Bone marrow (tissue), 2 donors: ENCODE results near the gene SPINK1.
"Not testable (repeated sequence)": the region's sequence is repeated elsewhere in the genome, so short reads cannot be mapped to it uniquely, and the experiment has no call there.

Experiments
- DNase-seq, 2 donors: peaks; one replicate each; lab custom pipeline; 2025; lab: John Stamatoyannopoulos, UW

SPINK1 gene

GRCh38 chr5:147854894-147855773, 23.7 kb upstream of the SPINK1 start:
- no peak for DNase-seq

DNA sequence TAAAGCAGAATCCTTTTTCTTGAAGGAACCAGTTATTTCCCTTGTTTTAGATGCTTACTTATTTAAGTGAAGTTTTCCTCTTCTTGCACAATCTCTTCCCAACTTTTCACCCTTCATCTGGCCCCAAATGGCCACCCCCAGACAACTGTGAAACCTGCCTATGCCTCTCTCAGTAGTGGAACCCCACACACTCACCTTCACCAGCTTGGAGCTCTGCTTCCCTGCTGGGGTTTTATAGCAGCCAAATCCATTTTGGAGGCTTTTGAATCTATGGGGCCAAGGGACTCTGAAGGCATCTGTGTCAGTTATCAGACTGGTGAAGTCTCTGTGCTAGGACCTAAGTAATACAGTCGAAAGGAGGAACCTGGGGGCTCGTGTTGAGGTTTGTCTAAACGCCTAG, 22.9 kb upstream of the SPINK1 start:
- no peak for DNase-seq

- peak in 1 of 2 donors; percentile 33 for DNase-seq
Measured at GRCh38 chr5:147853372-147853987, 22.0 kb upstream of the SPINK1 start.

- DNase-seq = peak in 1 of 2 donors; percentile 16
Measured at GRCh38 chr5:147852365-147852764, 20.9 kb upstream of the SPINK1 start.

DNA sequence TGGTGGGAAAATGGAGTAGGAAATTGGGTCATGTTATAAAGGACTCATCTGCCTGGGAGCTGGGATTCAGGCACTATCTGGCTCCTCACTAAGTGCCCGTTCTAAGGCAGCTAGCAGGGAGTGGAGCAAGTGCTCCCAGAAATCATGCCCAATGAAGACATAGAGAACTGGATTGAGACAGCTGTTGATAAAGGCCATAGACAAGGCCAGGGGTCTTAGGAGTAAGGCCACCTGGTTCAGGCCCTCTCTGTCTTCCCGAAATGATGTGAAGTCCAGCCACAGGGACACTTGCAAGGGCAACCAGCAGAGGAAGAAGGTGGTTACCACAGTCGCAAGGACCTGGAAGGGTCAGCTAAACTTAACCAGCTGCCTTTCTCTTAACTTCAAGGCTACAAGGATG, 20.1 kb upstream of the SPINK1 start:
- no peak for DNase-seq

GRCh38 chr5:147849226-147849625, 17.8 kb upstream of the SPINK1 start:
- DNase-seq = no peak

DNA sequence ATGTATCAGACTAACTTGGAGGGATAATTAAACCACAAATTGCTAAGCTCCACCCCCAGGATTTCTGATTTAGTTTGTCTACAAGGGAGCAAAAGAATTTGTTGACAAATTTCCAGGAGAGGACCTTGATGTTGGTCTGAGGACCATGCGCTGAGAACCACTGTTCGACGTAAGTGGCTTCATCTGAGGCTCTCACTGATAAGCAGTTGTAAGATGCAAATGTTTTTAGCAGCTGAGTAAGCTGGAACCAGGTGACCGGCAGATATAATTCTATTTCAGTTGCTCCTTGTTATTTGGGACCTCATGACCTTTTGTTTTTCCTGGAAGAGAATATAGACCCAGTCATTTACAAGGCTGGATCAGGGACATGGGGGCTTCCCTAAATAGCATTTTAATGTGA, 14.1 kb upstream of the SPINK1 start:
- no peak for DNase-seq

- DNase-seq = no peak
Measured at GRCh38 chr5:147844846-147845245, 13.4 kb upstream of the SPINK1 start.

GRCh38 chr5:147842869-147843268, 11.4 kb upstream of the SPINK1 start:
- DNase-seq = no peak

GRCh38 chr5:147836439-147836838, 5.0 kb upstream of the SPINK1 start:
- DNase-seq = no peak

DNA sequence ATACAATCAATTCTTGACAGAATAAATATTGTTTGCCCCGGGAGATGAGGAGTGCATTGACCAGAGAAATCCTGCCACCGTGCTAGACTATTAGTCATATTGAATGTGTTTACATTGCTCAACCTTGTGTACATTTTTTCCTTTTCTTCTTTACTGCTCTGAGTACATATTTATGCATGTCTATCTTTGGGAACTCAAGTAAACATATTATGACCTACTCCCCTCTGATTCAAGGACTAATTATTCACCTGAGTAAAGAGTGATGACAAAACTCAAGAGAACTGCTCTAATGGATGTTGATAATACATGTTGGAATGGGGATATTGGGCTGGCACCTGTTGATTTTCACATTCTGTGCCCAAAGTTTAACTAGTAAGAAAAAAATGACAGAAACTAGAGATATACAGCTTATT, 3.9 kb upstream of the SPINK1 start:
- DNase-seq = no peak

DNA sequence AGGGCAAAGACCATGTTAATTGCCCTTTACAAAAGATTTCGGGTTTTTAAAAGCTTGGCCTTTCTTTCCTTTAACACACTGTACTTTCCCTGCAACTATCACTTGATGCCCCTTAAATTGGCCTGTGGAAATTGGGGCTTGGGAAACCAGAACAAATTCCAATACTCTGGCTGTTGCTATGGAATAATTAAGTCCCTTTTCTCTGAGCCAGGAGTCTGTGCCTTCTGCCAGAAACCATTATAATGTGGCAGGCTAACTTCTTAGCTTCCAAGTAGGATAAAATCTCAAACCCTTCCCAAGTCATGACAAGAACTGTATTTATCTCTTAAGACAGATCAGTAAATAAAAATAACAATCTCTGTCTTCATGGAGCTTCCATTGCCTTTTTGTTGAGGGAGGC, 1.1 kb upstream of the SPINK1 start:
- no peak for DNase-seq

DNA sequence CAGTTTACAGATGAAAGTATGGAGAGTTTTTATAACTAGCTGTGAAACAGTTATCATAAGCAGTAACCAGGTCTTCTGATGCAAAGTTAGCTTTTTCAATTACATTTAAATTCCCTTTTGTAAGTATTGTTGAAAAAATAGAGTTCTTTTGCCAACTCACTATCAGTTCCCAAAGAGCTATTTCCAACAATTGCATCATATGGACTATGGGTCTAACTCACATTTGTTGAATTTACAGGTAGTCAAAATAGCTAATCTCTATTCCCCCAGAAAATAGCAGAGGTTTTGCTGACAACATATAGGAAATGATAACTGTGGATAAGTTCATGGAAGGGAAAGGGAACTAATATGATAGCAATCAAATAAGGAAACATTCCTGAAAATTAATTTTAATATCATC, 1.4 kb downstream of the SPINK1 start:
- DNase-seq = no peak

DNA sequence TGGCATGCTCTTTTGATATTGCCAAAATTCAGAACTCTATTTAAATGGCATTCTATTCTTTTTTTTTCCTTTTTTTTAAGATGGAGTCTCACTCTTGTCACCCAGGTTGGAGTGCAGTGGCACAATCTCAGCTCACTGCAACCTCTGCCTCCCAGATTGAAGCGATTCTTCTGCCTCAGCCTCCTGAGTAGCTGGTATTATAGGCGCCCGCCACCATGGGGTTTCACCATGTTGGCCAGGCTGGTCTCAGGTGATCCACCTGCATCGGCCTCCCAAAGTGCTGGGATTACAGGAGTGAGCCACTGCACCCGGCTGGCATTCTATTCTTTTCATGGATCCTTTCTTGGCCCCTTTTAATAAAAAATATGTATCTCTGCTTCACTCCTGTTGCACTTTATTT, 4.5 kb downstream of the SPINK1 start:
- DNase-seq = not testable (repeated sequence)

DNA sequence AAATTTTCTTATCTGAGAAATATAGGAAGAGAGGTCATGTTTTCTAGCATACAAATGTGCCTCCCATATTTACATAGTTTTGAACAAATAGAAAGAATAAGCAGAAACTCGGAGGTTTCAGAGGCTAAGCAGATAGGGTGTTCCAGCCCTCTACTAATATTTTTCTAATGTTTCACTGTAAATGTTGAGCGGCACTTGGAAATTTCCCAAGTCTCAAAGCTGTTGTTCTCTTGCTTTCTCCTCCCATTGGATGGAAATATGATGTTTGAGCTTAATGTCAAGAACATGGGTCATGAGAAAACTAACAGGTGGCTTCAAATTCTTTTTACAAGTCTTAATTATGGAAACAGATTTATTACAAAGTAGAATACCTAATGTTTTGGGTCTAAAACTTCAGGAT, 5.1 kb downstream of the SPINK1 start:
- DNase-seq = no peak

- peak in 1 of 2 donors; percentile 67 for DNase-seq
Measured at GRCh38 chr5:147822686-147823491, 8.6 kb downstream of the SPINK1 start.

GRCh38 chr5:147822222-147822621, 9.2 kb downstream of the SPINK1 start:
- not testable (repeated sequence) for DNase-seq

- DNase-seq = no peak
Measured at GRCh38 chr5:147821766-147822165, 9.7 kb downstream of the SPINK1 start.

- DNase-seq = no peak
Measured at GRCh38 chr5:147819261-147819770, 12.2 kb downstream of the SPINK1 start.

DNA sequence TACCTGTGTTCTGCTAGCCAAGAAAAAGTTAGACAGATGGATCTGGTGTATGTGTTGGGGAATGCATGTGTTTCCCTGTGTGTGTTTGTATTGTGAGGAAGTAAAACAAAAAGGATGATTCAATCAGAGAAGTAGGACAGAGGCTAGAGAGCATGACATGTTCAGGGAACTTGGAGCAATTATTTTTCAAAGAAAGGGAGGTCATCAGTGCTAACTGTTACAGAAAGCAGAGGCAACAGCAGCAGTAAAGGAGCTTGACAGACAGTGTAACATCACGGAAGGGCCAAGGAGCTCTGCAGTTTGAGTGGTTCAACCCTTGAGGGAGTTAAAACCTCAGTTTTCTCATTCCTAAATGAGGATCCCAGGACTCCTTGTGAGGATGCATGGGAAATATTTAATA, 13.2 kb downstream of the SPINK1 start:
- DNase-seq = no peak

DNA sequence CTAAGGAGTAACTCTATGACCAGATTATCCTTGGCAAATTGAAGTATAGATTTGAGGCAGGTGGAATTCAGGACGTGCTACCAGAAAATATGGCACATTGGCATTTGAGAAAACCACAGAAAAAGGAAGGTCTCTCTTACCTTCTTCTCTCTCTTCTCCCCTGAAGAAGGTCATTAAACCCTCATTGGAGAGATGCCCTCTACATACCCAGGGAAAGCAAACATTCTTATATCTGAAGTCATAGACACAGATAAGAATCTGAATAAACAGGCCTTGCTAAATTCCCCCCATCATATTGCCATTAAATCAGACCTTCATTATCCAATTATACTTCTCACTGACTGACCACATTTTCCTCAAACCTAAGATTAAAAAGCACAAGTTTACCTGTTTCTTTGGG, 17.8 kb downstream of the SPINK1 start:
- DNase-seq = no peak
